ENCODE data around the gene UBE4B.
"Not testable (repeated sequence)": the region's sequence is repeated elsewhere in the genome, so short reads cannot be mapped to it uniquely, and the experiment has no call there.

Gene UBE4B

DNA sequence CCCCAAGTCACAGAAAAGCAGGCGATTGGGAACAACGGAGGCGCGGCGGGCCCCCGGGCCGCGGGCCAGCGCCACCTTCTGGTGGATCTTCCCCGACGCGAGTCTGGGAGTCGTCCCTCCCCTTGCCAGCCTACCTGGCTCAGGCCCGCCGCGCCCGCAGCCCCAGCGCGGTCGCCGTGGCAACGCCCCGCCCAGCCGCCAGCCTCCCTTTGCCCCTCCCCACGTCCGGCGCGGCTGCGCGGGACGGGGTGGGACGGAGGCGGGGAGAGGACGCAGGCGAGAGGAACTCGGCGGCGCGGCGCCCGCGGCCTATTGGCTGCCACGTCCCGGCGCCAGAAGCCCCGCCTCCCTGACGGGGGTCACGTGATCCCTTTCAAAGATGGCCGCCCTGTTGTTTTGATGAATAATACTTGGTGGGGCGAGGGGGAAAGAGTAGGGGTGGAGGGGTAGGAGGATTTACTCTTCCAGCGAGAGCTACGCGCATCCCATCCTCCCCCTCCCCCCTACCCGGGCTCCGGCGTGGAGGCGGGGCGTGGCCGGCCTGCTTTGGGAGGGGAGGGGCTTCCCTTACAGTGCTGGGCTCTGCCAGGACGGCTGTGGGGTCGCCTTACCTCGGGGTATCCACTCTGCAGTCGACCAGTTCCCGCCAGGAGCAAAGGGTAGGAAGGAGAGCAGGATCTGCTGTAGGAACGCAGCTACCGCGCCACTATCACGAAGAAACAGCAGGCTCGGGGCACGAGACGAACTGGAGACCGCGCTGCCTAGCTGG lies at the start of gene UBE4B:
UBE4B (plus strand) TSS at position 369 of the 769 bp plus-strand sequence. CDS start 713 bp downstream, outside the sequence.
- peak; percentile 90 to 99 (median 93) for DNase-seq (ENCODE audit: low read depth in 2 of 3, low spot score in 2 of 3)

- DNase-seq (ENCODE audit: low read depth in 2 of 3, low spot score in 2 of 3), result no peak
These were observed 48.5 kb upstream of the UBE4B start for GRCh38 chr1:9984253-9984652.

- no peak for DNase-seq (ENCODE audit: low read depth in 2 of 3, low spot score in 2 of 3)
These were observed 47.8 kb upstream of the UBE4B start for GRCh38 chr1:9985001-9985400.

DNA sequence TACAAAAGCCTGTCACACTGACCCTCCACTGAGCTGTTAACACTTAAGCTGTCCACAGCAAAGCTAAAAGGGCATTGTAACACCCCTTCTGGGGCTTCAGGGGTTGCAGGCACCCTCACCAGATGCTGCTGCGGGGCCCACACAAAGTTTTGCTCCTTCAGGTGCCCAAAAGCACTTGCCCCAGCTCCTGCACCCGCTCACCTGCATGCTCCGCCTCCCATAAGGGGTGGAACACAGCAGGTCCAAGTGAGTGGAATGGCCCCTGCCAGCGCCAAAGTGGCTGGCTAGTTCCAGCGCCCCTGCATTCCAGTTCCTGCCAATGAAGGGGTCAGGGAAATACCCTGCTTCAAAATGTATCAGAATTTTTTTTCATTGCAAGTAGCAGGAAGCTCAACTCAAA lies 43.0 kb upstream of the UBE4B start:
- DNase-seq (ENCODE audit: low read depth in 2 of 3, low spot score in 2 of 3), result no peak

GRCh38 chr1:9990944-9991343 lies 41.8 kb upstream of the UBE4B start:
- DNase-seq (ENCODE audit: low read depth in 2 of 3, low spot score in 2 of 3), result no peak

GRCh38 chr1:9992910-9993309 lies 39.8 kb upstream of the UBE4B start:
- DNase-seq (ENCODE audit: low read depth in 2 of 3, low spot score in 2 of 3), result no peak

DNA sequence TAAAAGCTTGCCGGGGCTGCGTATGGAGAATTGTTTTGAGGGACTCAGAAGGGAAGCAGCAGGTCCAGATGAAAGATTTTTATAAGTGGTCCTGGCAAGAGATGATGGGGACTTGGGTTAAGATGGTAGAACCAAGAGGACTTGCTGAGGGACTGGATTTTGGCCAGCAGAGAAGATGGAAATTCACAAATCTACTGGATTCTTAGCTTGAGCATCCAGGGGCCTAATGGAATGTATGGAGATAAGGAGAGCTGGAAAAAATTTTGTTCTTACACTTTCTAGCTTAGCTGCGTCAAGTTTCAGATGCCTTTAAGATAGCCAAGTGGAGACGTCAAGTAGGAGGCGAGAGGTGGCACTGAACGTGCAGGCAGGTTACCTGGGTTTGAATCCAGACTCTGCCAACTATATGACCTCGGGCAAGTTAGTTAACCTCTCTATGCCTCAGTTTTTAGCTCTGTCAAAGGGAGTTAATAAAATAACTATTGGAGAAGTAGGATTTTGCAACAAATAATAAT lies 39.1 kb upstream of the UBE4B start:
- DNase-seq (ENCODE audit: low read depth in 2 of 3, low spot score in 2 of 3), result no peak

GRCh38 chr1:9996624-9997582 lies 35.9 kb upstream of the UBE4B start, which contains the start of gene RBP7:
Gene RBP7, plus strand, starts transcription at chr1:9997228. Its CDS starts 31 bp downstream, at chr1:9997259.
- DNase-seq (ENCODE audit: low read depth in 2 of 3, low spot score in 2 of 3), result no peak

DNA sequence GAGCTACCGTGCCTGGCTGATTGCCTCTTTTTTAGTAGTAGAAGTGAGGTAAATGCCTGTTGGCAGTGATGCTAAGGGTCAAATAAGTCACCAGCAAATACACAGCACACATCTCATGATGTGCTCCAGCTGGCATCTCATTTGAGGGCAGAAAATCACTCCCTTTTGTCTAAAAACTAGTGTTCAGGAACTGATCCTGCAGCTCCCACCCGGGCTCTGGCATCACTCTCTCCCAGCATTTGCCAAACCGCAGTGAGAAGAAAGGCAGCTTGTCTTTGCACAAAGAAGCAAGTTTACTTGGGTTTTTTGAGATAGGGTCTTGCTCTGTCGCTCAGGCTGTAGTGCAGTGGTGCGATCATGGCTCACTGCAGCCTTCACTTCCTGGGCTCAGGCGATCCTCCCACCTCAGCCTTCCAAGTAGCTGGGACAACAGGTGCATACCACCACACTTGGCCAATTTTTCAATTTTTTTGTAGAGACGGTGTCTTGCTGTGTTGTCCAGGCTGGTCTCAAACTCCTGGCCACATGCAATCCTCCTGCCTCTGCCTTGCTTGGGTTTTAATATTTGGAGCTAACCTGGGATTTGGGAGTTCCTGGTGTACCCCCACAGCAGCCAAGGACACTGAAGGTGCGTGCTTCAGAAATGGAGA lies 31.6 kb upstream of the UBE4B start:
- DNase-seq (ENCODE audit: low read depth in 2 of 3, low spot score in 2 of 3), result no peak

DNA sequence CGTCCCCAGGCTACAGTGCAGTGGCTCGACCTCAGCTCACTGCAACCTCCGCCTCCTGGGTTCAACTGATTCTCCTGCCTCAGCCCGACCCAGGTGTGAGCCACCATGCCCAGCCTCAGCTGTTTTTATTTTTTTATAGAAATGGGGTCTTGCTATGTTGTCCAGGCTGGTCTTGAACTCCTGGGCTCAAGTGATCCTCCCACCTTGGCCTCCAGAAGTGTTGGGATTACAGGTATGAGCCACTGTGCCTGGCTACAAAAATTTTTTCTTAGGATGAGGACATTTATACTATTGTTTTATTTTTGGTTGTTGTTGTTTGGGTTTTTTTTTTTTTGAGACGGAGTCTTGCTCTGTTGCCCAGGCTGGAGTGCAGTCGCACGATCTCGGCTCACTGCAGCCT lies 27.5 kb upstream of the UBE4B start:
- DNase-seq (ENCODE audit: low read depth in 2 of 3, low spot score in 2 of 3), result not testable (repeated sequence)

GRCh38 chr1:10007169-10007568 lies 25.6 kb upstream of the UBE4B start:
- no peak for DNase-seq (ENCODE audit: low read depth in 2 of 3, low spot score in 2 of 3)

GRCh38 chr1:10014016-10014415 lies 18.7 kb upstream of the UBE4B start:
- DNase-seq (ENCODE audit: low read depth in 2 of 3, low spot score in 2 of 3), result no peak

DNA sequence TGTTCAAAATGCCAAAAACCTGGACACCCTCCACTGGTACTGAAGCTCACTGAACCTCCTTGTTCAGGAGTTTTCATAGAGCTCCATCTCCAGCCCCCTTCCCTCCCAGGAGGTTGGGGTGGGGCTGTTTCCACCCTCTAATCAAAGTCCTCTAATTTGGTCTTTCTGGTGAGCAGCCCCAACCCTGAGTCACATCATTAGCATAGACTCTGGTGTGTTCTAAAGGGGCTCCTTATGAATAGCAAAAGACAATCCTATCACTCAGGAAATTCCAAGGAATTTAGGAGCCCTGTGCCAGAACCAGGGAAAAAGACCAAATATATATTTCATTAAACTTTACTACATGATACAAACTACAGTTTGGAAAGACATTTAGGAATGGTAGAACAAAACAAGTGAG lies 13.2 kb upstream of the UBE4B start:
- DNase-seq (ENCODE audit: low read depth in 2 of 3, low spot score in 2 of 3), result no peak

GRCh38 chr1:10020086-10020485 lies 12.7 kb upstream of the UBE4B start:
- DNase-seq (ENCODE audit: low read depth in 2 of 3, low spot score in 2 of 3), result no peak

DNA sequence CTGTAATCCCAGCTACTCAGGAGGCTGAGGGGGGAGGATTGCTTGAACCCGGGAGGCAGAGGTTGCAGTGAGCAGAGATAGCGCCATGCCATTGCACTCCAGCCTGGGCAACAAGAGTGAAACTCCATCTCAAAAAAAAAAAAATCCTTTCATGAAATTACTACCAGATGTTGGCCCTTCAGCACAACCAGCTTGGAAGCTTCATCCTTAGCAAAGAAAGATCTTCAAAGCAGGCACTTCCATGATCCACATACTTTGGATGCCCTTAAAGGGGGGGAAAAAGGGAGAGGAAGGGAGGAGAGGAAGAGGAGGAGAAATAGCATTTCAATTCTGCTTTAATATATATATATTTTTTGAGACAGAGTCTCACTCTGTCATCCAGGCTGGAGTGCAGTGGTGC lies 12.1 kb upstream of the UBE4B start:
- not testable (repeated sequence) for DNase-seq (ENCODE audit: low read depth in 2 of 3, low spot score in 2 of 3)

GRCh38 chr1:10021992-10022391 lies 10.8 kb upstream of the UBE4B start:
- not testable (repeated sequence) for DNase-seq (ENCODE audit: low read depth in 2 of 3, low spot score in 2 of 3)

DNA sequence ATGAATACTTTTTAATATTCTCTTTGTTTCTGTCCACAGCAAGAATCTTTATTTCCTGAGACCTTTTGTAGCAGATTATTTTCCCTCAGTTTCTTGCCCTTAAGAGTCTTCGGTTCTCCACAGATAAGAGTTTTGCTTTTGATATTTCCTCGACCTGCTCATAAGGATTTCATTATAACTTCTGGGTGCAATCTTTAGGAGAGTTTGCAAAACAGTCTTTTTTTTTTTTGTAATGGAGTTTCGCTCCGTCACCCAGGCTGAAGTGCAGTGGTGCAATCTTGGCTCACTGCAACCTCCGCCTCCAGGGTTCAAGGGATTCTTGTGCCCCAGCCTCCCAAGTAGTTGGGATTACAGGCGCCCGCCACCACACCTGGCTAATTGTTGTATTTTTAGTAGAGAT lies 10.1 kb upstream of the UBE4B start:
- DNase-seq (ENCODE audit: low read depth in 2 of 3, low spot score in 2 of 3), result no peak

- DNase-seq (ENCODE audit: low read depth in 2 of 3, low spot score in 2 of 3), result no peak
These were observed 7.4 kb upstream of the UBE4B start for GRCh38 chr1:10025354-10025753.

DNA sequence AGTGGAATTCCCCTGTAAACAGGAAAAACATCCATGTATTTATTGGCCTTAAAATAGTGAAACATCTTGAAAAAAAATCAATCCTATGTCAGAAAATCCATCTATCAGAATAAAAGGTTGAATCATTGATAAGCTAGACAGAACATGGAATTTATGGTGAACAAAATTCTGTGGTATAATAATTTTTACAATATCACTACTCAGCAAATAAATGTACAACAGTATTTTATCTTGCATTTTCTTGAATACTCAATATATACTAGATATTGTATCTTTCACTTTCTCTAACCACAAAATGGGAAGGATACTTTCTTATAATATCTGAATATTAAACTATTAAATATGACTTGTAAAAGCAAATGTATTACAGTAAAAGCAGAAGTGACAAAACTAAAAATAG lies 5.7 kb upstream of the UBE4B start:
- no peak for DNase-seq (ENCODE audit: low read depth in 2 of 3, low spot score in 2 of 3)

- DNase-seq (ENCODE audit: low read depth in 2 of 3, low spot score in 2 of 3), result not testable (repeated sequence)
These were observed 3.7 kb upstream of the UBE4B start for GRCh38 chr1:10028956-10029500.

DNA sequence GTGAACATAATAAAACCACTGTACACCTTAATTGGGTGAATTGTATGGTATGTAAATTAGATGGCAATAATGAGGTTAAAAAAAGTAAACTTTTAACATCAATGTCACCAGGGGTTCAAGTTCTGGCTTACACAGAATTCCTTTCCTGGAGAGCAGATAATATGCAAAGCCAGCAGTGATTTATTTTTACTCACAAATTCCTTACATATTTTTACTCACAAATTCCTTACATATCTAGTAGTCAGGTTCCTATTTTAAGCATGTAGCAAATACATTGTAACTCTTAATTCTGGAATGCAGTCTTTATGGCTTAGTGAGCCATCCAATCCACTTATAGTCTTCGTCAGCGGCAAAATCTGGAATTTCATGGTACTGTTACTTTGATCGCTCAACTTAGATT lies 1.3 kb upstream of the UBE4B start:
- DNase-seq (ENCODE audit: low read depth in 2 of 3, low spot score in 2 of 3), result no peak
